Measurements from ENCODE around the gene UBA5. TPM values are rescaled to one million over a fixed set of nuclear protein-coding genes. Genes with fewer than 3 reads are reported as not detected.

Gene UBA5
- total and polyA plus RNA-seq, 9 donors = 24.4 to 41.4 (median 34.3) TPM

- H3K4me3 ChIP-seq (ENCODE audit: low read length) = no peak overlapping the region
- H3K36me3 ChIP-seq (ENCODE audit: control insufficient read depth, insufficient read depth, low read length) = peaks cover 32% of the 10 kb centered on the region
- H3K27ac ChIP-seq (ENCODE audit: low read length) = no peak overlapping the region
- no peaks in the 10 kb centered on the region for H3K27me3 ChIP-seq (ENCODE audit: control insufficient read depth, insufficient read depth, low read length)
- no peak for DNase-seq
- H3K9me3 ChIP-seq (replicated peaks; ENCODE audit: control insufficient read depth, low read depth, low read length) = no peaks in the 10 kb centered on the region
- WGBS (ENCODE audit: insufficient coverage) = 100% methylated on average over 1 of the region's 2 CpGs
- no peaks in the 10 kb centered on the region for H3K4me1 ChIP-seq (ENCODE audit: control insufficient read depth, insufficient read depth, low read length)
Observed at GRCh38 chr3:132703733-132704132, 43.6 kb downstream of the UBA5 start.

DNA sequence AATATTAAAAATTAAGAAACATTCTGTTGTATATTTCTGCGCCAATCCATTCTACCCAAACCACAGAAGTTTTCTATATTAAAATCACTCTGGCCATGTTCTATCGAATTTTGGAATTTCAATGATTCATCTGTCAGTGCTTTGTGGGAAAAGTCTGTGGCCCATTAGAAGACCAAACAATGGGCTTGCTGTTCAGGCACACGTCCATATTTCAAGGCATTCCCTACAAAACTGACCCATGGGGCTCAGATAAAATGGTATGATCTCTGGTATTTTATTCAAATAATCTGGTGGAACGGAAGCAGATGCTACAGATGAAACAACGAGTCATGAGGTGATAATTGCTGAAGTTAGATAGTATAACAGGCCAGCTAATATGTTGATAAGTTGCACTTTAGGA, 49.6 kb downstream of the UBA5 start:
- no peaks in the 10 kb centered on the region for H3K27me3 ChIP-seq (ENCODE audit: control insufficient read depth, insufficient read depth, low read length)
- H3K4me3 ChIP-seq (ENCODE audit: low read length) = no peak overlapping the region
- no peak for DNase-seq
- 70% methylated on average over 3 of the region's 5 CpGs for WGBS (ENCODE audit: insufficient coverage)
- H3K4me1 ChIP-seq (ENCODE audit: control insufficient read depth, insufficient read depth, low read length) = no peaks in the 10 kb centered on the region
- peaks cover 36% of the 10 kb centered on the region for H3K36me3 ChIP-seq (ENCODE audit: control insufficient read depth, insufficient read depth, low read length)
- H3K9me3 ChIP-seq (replicated peaks; ENCODE audit: control insufficient read depth, low read depth, low read length) = no peaks in the 10 kb centered on the region
- H3K27ac ChIP-seq (ENCODE audit: low read length) = no peak overlapping the region

- Histone ChIP-seq H3K27ac (ENCODE audit: low read length) (no peak overlapping the region), H3K27me3 (ENCODE audit: control insufficient read depth, insufficient read depth, low read length) (no peaks in the 10 kb centered on the region), H3K36me3 (ENCODE audit: control insufficient read depth, insufficient read depth, low read length) (peaks cover 36% of the 10 kb centered on the region), H3K9me3 (replicated peaks; ENCODE audit: control insufficient read depth, low read depth, low read length) (no peaks in the 10 kb centered on the region), H3K4me3 (ENCODE audit: low read length) (no peak overlapping the region), H3K4me1 (ENCODE audit: control insufficient read depth, insufficient read depth, low read length) (no peaks in the 10 kb centered on the region)
- no peak for DNase-seq
- 88% methylated on average over 2 of the region's 6 CpGs for WGBS (ENCODE audit: insufficient coverage)
Observed at GRCh38 chr3:132710311-132710710, 50.2 kb downstream of the UBA5 start.

DNA sequence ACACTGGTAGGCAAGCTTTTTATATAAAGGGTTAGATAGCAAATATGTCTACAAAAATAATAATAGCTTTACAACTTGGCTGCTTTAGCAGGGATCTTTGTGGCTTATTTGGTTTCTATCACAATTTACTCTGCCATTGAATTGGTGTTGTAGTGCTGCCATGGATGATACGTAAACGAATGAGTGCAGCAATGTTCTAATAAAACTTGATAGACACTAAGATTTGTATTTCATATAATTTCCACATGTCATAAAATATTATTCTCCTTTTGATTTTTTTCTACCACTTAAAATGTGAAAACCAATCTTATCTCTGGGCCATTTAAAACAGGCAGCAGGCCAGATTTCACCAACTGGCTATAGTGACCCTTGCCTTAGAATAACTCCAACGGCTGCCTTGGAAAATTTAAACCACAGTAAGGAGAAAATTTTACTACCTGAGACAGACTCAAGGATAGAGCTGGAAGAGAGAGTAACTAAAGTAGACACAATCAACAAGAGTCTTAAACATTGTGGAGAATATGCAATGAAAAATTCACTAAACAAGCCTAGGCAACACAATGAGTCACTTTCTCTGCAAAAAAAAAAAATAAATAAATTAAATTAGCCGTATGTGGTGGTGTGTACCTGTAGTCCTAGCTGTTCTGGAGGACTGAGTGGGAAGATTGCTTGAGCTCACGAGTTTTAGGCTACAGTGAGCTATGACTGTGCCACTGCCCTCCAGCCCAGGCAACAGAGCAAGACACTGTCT, 54.0 kb downstream of the UBA5 start:
- Histone ChIP-seq H3K9me3 (replicated peaks; ENCODE audit: control insufficient read depth, low read depth, low read length) (no peaks in the 10 kb centered on the region), H3K27me3 (ENCODE audit: control insufficient read depth, insufficient read depth, low read length) (no peaks in the 10 kb centered on the region), H3K36me3 (ENCODE audit: control insufficient read depth, insufficient read depth, low read length) (peaks cover 26% of the 10 kb centered on the region), H3K4me3 (ENCODE audit: low read length) (no peak overlapping the region), H3K4me1 (ENCODE audit: control insufficient read depth, insufficient read depth, low read length) (no peaks in the 10 kb centered on the region), H3K27ac (ENCODE audit: low read length) (no peak overlapping the region)
- no peak for DNase-seq
- WGBS (ENCODE audit: insufficient coverage) = 80% methylated on average over 1 of the region's 5 CpGs

DNA sequence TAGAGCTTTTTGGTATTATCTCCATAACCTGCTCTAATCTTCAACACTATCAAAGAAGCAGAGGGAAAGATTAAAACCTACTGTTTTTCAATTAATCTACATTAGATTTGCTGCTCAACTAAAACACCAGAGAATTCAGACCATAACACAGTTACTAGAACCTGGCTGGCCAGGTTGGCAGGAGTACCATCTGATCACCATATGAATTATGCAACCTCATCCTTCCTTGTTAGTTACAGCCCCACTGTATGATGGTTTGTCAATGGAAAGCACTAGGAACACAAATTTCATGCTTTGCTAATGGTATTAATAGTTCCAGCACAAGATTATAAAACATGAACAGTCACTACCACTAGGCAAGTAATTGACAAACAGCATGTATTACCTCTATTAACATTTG, 56.2 kb downstream of the UBA5 start:
- Histone ChIP-seq H3K4me1 (ENCODE audit: control insufficient read depth, insufficient read depth, low read length) (peaks cover 10% of the 10 kb centered on the region), H3K27me3 (ENCODE audit: control insufficient read depth, insufficient read depth, low read length) (no peaks in the 10 kb centered on the region), H3K27ac (ENCODE audit: low read length) (no peak overlapping the region), H3K9me3 (replicated peaks; ENCODE audit: control insufficient read depth, low read depth, low read length) (no peaks in the 10 kb centered on the region), H3K4me3 (ENCODE audit: low read length) (no peak overlapping the region), H3K36me3 (ENCODE audit: control insufficient read depth, insufficient read depth, low read length) (peaks cover 12% of the 10 kb centered on the region)
- no peak for DNase-seq

GRCh38 chr3:132720228-132720627, 60.1 kb downstream of the UBA5 start:
- no peak overlapping the region for H3K4me3 ChIP-seq (ENCODE audit: low read length)
- no CpG with 5 or more reads among the region's 6 CpGs for WGBS (ENCODE audit: insufficient coverage)
- no peaks in the 10 kb centered on the region for H3K9me3 ChIP-seq (replicated peaks; ENCODE audit: control insufficient read depth, low read depth, low read length)
- H3K27me3 ChIP-seq (ENCODE audit: control insufficient read depth, insufficient read depth, low read length) = no peaks in the 10 kb centered on the region
- peak; percentile 20 for DNase-seq
- peaks cover 7% of the 10 kb centered on the region for H3K36me3 ChIP-seq (ENCODE audit: control insufficient read depth, insufficient read depth, low read length)
- peaks cover 12% of the 10 kb centered on the region for H3K4me1 ChIP-seq (ENCODE audit: control insufficient read depth, insufficient read depth, low read length)
- no peak overlapping the region for H3K27ac ChIP-seq (ENCODE audit: low read length)

DNA sequence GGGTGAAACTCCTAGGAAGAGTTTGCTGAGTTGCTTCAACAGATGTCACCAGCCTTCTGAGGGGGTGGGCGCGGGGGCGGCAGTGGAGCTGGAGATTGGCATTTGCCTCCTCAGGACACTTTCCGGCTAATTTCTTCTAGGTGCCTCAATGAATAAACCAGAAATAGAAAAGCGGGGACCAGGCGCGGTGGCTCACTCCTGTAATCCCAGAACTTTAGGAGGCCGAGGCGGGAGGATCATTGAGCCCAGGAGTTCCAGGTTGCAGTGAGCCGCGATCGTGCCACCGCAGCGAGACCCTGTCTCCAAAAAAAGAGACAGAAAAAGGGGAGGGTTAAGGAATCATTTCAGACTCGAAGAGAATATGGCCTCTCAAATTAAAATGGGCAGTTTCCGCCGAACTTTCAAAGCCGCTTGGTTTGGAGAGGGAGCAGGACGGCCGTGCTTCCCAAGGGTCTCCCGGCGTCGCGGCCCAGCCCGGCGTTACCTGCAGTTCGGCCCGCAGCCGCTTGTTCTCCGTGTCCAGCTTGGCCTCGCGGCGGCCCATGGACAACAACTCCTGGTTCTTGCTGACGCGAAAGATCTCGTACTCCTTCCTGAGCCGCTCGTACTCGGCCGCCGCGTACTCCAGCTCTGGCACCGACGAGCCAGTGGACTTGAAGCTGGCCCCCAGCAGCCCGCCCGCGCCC, 61.5 kb downstream of the UBA5 start:
- H3K4me3 ChIP-seq (ENCODE audit: low read length) = peak overlapping the region; percentile 71
- H3K36me3 ChIP-seq (ENCODE audit: control insufficient read depth, insufficient read depth, low read length) = peaks cover 4% of the 10 kb centered on the region
- 2% methylated on average over 43 of the region's 47 CpGs for WGBS (ENCODE audit: insufficient coverage)
- peak; percentile 82 for DNase-seq
- H3K9me3 ChIP-seq (replicated peaks; ENCODE audit: control insufficient read depth, low read depth, low read length) = no peaks in the 10 kb centered on the region
- peak overlapping the region; percentile 93 for H3K27ac ChIP-seq (ENCODE audit: low read length)
- H3K4me1 ChIP-seq (ENCODE audit: control insufficient read depth, insufficient read depth, low read length) = peaks cover 12% of the 10 kb centered on the region
- H3K27me3 ChIP-seq (ENCODE audit: control insufficient read depth, insufficient read depth, low read length) = no peaks in the 10 kb centered on the region

GRCh38 chr3:132722165-132723023, 62.3 kb downstream of the UBA5 start, which contains the start of gene NPHP3:
Gene NPHP3, minus strand, starts transcription at chr3:132722409. Its CDS starts 54 bp downstream, at chr3:132722355.
- peak within 1 kb of the TSS; percentile 96 for H3K27ac ChIP-seq (ENCODE audit: low read length)
- peak; percentile 98 for DNase-seq
- peaks cover 4% of the 10 kb centered on the region for H3K36me3 ChIP-seq (ENCODE audit: control insufficient read depth, insufficient read depth, low read length)
- H3K4me3 ChIP-seq (ENCODE audit: low read length) = peak within 1 kb of the TSS; percentile 71
- under 1% methylated on average over 60 of the region's 96 CpGs for WGBS (ENCODE audit: insufficient coverage)
- H3K27me3 ChIP-seq (ENCODE audit: control insufficient read depth, insufficient read depth, low read length) = no peaks in the 10 kb centered on the region
- no peaks in the 10 kb centered on the region for H3K9me3 ChIP-seq (replicated peaks; ENCODE audit: control insufficient read depth, low read depth, low read length)
- peaks cover 12% of the 10 kb centered on the region for H3K4me1 ChIP-seq (ENCODE audit: control insufficient read depth, insufficient read depth, low read length)

DNA sequence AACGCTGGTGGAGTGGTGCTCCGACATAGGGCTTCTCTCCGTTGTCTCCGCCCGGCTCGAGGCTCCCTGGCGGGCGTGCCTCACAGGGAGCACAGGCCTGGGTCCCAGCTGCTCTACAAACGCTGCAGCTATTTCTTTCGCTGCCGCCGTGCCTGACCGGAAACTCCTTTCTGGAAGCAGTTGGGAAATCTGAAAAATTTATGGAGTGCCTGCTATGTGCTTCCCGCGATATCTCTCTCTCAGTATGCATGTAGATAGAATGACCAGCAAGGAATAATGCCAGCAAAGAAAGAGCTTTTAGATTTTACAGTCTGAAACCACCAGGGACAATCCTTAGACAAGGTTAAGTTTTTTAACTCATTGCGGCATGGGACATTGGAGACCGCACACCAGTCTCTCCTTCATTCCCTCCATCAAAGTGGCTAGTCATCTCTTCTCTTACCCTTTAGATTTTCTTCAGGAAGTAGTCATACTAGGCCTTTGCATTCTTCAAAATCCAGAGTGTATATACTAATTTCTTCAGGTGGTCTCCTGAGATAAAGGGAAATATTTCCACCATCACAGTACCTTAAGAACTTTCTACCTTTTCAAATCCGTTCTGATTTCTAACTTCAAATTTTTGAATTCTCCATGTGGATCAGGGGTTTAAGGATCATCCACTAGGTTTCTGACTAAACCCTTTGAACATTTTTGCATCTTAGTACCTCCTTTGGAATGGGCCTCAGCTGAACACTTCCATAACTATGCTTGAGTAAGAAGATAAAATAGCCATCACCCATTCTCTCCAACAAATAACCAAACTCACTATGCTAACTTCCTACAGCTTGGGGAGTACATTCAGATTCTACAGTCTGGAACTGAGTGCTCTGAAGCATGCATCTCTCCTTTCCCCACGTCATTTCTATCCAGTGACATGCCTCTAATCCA, 63.2 kb downstream of the UBA5 start:
- peaks cover 12% of the 10 kb centered on the region for H3K4me1 ChIP-seq (ENCODE audit: control insufficient read depth, insufficient read depth, low read length)
- DNase-seq = no peak
- 6% methylated on average over 18 of the region's 19 CpGs for whole genome bisulfite sequencing (ENCODE audit: insufficient coverage)

More for the DNA sequence above, 63.2 kb downstream of the UBA5 start:
- Histone ChIP-seq H3K27ac (ENCODE audit: low read length) (peak overlapping the region; percentile 96), H3K27me3 (ENCODE audit: control insufficient read depth, insufficient read depth, low read length) (no peaks in the 10 kb centered on the region), H3K4me3 (ENCODE audit: low read length) (peak overlapping the region; percentile 69), H3K36me3 (ENCODE audit: control insufficient read depth, insufficient read depth, low read length) (peaks cover 4% of the 10 kb centered on the region), H3K9me3 (replicated peaks; ENCODE audit: control insufficient read depth, low read depth, low read length) (no peaks in the 10 kb centered on the region)

Data from muscle of leg (tissue), 11 donors.